Fibroblast of villous mesenchyme (primary cell): ENCODE data around the gene ELOVL3. TPM values are rescaled to one million over a fixed set of nuclear protein-coding genes. Genes with fewer than 3 reads are reported as not detected.
"Not testable (repeated sequence)": the region's sequence is repeated elsewhere in the genome, so short reads cannot be mapped to it uniquely, and the experiment has no call there.

ENCODE experiments used
- DNase-seq: peaks from one replicate; pipeline ENCODE4 v3.0.0-alpha.2; 2010; ENCODE audit warnings: low read depth
- H3K4me3 ChIP-seq: 2 replicates; pipeline ENCODE4 v1.5.1; 2011; ENCODE audit warnings: low read depth, mild to moderate bottlenecking, low read length
- total RNA-seq: library from RNA; depleted of rRNA; stranded (reverse); fragments of >200 nt; gene quantifications from 2 replicates; pipeline ENCODE4 v1.2.3, GENCODE V29; 2012
- TF ChIP-seq, protein P1 (sequence below): IDR thresholded peaks from 2 replicates; pipeline ENCODE4 v1.5.1; 2012; ENCODE audit warnings: low read depth, mild to moderate bottlenecking, low read length; ENCODE audit not compliant: insufficient read depth

Gene ELOVL3
- total RNA-seq, 1 donor: 0.86 TPM

- no peak overlapping the region for H3K4me3 ChIP-seq
- peak; percentile 60 for DNase-seq
- TF ChIP-seq, protein P1, sequence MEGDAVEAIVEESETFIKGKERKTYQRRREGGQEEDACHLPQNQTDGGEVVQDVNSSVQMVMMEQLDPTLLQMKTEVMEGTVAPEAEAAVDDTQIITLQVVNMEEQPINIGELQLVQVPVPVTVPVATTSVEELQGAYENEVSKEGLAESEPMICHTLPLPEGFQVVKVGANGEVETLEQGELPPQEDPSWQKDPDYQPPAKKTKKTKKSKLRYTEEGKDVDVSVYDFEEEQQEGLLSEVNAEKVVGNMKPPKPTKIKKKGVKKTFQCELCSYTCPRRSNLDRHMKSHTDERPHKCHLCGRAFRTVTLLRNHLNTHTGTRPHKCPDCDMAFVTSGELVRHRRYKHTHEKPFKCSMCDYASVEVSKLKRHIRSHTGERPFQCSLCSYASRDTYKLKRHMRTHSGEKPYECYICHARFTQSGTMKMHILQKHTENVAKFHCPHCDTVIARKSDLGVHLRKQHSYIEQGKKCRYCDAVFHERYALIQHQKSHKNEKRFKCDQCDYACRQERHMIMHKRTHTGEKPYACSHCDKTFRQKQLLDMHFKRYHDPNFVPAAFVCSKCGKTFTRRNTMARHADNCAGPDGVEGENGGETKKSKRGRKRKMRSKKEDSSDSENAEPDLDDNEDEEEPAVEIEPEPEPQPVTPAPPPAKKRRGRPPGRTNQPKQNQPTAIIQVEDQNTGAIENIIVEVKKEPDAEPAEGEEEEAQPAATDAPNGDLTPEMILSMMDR: no peak
Observed at GRCh38 chr10:102208311-102209035, 17.6 kb upstream of the ELOVL3 start.

DNA sequence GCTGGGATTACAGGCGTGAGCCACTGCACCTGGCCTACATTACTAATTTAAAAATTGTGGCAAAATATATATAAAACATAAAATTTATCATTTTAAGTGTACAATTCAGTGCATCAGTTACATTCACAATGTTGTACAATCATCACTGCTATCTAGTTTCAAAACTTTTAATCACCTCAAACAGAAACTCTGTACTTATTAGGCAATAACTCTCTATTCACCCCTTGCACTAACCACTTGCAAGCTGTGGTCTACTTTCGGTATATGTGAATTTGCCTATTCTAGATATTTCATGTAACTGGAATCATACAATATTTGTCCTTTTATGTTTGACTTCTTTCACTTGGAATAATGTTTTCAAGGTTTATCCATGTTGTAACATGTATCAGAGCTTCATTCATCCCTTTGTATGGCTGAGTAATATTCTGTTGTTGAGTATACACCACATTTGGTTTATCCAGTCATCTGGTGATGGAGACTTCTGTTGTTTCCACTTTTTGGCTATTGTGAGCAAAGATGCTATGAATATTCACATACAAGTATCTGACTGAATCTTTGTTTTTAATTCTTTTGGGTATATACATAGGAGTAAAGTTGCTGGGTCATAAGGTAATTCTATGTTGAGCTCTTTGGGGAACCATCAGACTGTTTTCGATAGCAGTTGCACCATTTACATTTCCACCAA lies 14.3 kb upstream of the ELOVL3 start:
- TF ChIP-seq, protein P1: no peak
- no peak overlapping the region for H3K4me3 ChIP-seq
- no peak for DNase-seq

DNA sequence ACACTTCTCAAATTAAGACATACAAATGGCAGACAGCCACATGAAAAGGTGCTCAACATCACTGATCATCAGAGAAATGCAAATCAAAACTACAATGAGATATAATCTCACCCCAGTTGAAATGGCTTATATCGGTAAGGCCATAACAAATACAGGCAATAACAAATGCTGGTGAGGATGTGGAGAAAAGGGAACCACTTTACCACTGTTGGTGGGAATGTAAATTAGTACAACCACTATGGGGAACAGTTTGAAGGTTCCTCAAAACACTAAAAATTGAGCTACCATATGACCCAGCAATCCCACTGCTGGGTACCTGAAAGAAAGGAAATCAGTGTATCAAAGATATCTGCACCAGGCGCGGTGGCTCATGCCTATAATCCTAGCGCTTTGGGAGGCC lies 12.5 kb upstream of the ELOVL3 start:
- DNase-seq, H3K4me3 ChIP-seq: not testable (repeated sequence)

DNA sequence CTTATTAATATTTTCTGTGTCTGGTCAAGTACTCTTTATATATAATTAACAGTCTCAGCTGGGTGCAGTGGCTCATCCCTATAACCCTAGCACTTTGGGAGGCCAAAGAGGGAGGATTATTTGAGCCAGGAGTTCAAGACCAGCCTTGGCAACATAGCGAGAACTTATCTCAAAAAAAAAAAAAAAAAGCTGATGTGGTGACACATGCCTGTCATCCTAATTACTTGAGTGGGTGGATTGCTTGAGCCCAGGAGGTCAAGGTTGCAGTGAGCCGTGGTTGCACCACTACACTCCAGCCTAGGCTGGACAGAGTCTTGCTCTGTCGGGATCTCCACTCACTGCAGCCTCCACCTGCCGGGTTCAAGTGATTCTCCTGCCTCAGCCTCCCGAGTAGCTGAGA lies 6.7 kb upstream of the ELOVL3 start:
- no peak overlapping the region for H3K4me3 ChIP-seq
- DNase-seq: no peak
- TF ChIP-seq, protein P1: no peak

- H3K4me3 ChIP-seq: no peak overlapping the region
- DNase-seq: no peak
- TF ChIP-seq, protein P1: no peak
Observed at GRCh38 chr10:102220612-102221011, 5.5 kb upstream of the ELOVL3 start.

DNA sequence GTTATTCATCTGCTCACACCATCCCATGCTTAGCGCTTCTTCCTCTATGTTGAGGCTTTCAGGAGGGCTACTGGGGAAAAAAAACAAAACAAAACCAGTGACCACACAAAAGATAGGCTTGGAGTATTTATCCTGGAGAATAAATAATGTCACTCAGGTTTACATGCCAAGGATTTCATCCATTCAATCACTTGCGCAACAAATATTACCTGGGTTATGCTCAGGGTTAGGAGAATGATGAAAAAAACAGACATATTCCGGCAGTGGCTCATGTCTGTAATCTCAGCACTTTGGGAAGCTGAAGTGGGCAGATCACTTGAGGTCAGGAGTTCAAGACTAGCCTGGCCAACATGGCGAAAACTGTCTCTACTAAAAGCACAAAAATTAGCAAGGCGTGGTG lies 3.3 kb upstream of the ELOVL3 start:
- no peak for DNase-seq
- TF ChIP-seq, protein P1: no peak
- no peak overlapping the region for H3K4me3 ChIP-seq

DNA sequence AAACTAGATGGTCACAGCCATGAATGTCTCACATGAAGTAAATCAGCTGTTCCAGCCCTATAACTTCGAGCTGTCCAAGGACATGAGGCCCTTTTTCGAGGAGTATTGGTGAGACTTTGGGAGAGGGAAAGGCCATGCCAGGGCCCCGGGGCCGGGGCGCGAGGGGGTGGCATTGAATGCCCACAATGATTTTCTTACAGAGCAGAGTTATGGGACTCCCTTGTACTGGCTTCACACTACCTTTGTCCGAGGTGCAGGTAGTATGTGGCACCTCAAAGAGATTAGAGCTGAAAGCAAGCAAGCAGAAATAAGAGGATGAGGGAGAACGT lies 407 bp downstream of the ELOVL3 start:
- TF ChIP-seq, protein P1: no peak
- DNase-seq: no peak
- H3K4me3 ChIP-seq: peak overlapping the region; percentile 38
